ENCODE data around the gene NLRP1.

The NLRP1 gene

DNA sequence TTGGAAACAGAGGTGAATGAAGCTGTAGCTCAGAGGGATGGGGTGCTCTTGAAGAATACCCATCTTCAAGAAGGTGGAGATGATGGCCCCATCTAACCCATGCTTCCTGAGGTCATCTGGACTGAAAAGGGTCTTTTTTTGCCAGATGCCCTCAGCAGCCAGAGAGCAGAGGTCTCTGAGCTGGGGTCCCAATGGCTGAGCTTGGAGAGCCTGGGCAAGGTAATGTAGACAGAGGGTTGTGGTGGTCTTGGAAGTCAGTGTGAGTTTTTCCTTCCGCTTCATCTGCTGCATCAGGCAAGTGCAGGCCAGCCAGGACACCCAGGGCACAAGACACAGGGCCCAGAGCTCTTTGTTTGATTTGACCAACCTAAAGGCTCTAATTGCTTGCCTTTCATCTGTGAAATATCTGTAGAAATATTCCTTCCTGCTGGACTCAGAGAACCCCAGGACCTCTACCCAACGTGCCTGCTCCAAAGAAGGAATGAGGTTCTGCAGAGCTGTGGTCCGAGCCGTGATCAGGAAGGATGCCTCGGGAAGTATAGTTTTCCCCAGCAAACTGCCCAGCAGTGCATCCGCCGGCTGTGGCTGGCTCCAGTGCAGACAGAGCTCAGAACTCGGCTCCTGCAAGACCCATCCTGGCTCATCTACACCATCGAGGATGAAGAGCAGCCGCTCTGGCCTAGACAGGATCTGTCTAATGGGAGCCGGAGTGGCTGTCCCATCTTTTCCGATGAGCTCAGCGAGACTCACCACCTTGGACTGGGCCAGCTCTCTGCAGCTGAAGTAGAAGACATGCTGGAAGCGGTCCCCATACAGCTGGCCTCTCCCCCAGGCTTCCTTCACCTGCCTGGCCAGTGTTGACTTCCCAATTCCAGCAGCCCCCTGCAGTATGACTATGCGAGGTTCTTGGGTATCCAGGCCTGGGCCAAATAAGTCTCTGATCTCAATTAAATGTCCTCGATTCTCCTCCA lies 25.2 kb downstream of the NLRP1 start:
- no peak for DNase-seq (ENCODE audit: low read depth)
- TF ChIP-seq MYC (IDR thresholded peaks at IDR 0.05; ENCODE audit: low read depth, low read length) (no peak), POLR2A (IDR thresholded peaks at IDR 0.05; ENCODE audit: extremely low read depth, insufficient read length) (no peak)
- TF ChIP-seq, protein P1, sequence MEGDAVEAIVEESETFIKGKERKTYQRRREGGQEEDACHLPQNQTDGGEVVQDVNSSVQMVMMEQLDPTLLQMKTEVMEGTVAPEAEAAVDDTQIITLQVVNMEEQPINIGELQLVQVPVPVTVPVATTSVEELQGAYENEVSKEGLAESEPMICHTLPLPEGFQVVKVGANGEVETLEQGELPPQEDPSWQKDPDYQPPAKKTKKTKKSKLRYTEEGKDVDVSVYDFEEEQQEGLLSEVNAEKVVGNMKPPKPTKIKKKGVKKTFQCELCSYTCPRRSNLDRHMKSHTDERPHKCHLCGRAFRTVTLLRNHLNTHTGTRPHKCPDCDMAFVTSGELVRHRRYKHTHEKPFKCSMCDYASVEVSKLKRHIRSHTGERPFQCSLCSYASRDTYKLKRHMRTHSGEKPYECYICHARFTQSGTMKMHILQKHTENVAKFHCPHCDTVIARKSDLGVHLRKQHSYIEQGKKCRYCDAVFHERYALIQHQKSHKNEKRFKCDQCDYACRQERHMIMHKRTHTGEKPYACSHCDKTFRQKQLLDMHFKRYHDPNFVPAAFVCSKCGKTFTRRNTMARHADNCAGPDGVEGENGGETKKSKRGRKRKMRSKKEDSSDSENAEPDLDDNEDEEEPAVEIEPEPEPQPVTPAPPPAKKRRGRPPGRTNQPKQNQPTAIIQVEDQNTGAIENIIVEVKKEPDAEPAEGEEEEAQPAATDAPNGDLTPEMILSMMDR (IDR thresholded peaks at IDR 0.05; ENCODE audit: low read depth, low read length), result no peak
- TF ChIP-seq, protein P2, sequence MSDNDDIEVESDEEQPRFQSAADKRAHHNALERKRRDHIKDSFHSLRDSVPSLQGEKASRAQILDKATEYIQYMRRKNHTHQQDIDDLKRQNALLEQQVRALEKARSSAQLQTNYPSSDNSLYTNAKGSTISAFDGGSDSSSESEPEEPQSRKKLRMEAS (IDR thresholded peaks at IDR 0.05; ENCODE audit: low read depth, low read length), result no peak

DNA sequence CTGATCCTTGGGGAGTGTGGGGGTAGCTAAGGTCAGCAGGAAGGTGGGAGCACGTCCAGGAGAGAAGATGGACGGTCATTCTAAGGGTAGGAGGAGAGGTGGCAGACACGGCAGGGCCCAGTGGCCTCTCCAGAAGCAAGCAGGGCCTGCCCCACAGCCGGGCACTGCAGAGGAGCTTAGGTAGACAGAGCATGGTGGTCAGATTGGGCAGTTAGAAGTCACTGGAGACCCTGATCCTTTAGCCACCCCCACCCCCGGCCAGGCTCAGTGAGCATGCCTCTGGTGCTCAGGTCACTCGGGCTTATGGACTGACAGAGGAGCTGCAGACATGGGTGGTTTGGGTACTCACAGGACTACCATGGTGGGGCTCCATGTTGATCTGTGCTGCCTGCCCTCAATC lies 26.3 kb downstream of the NLRP1 start:
- no peak for DNase-seq (ENCODE audit: low read depth)
- H3K4me3 ChIP-seq (ENCODE audit: low read depth, low read length), result no peak overlapping the region
- TF ChIP-seq, protein P2 (IDR thresholded peaks at IDR 0.05; ENCODE audit: low read depth, low read length), result no peak
- TF ChIP-seq POLR2A (IDR thresholded peaks at IDR 0.05; ENCODE audit: extremely low read depth, insufficient read length) (no peak), MYC (IDR thresholded peaks at IDR 0.05; ENCODE audit: low read depth, low read length) (no peak)
- TF ChIP-seq, protein P1 (IDR thresholded peaks at IDR 0.05; ENCODE audit: low read depth, low read length), result no peak

More for the DNA sequence above, 25.2 kb downstream of the NLRP1 start:
- H3K4me3 ChIP-seq (ENCODE audit: low read depth, low read length), result no peak overlapping the region

DNA sequence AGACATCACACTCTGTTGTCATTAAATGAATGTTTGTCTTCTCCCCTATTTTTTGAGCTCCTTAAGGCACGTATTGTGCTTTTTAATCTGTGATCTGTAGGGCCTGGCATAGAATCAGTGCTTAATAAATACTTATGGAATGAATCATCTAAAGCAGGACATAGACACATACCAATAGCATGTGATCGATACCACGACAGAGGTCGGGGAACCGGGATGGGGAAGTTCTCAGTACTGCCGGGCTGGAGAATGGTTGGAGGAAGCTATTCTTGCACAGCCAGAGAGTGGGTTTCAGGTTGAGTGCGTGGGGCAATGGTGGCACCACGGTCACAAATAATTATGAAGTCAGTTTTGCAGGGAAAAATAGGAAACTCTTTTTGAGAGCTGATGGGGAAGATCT lies 26.8 kb downstream of the NLRP1 start:
- TF ChIP-seq, protein P2 (IDR thresholded peaks at IDR 0.05; ENCODE audit: low read depth, low read length), result no peak
- TF ChIP-seq, protein P1 (IDR thresholded peaks at IDR 0.05; ENCODE audit: low read depth, low read length), result no peak
- no peak for TF ChIP-seq POLR2A (IDR thresholded peaks at IDR 0.05; ENCODE audit: extremely low read depth, insufficient read length)
- no peak for TF ChIP-seq MYC (IDR thresholded peaks at IDR 0.05; ENCODE audit: low read depth, low read length)
- H3K4me3 ChIP-seq (ENCODE audit: low read depth, low read length), result no peak overlapping the region
- DNase-seq (ENCODE audit: low read depth), result no peak

DNA sequence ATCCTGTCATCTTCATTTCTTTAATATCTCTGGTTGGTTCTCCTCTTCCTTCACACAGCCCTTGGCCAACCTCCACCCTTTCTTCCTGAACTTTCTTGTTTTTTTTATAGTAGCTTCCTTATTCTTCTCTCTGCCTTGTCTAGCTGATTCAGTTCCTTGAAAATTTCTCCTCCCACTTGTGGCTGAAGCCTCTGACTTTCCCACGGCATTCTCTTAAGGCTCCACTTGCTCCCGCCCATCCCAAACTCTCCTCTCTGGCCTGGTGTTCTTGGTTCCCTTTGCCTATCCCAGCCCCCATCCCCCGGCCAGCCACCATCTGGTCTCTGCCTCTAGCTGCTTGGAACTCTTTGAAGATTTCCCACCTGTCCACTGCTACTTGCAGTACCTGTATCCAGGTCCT lies 29.1 kb downstream of the NLRP1 start:
- H3K4me3 ChIP-seq (ENCODE audit: low read depth, low read length), result no peak overlapping the region
- TF ChIP-seq POLR2A (IDR thresholded peaks at IDR 0.05; ENCODE audit: extremely low read depth, insufficient read length), result no peak
- TF ChIP-seq, protein P2 (IDR thresholded peaks at IDR 0.05; ENCODE audit: low read depth, low read length), result no peak
- TF ChIP-seq, protein P1 (IDR thresholded peaks at IDR 0.05; ENCODE audit: low read depth, low read length), result no peak
- TF ChIP-seq MYC (IDR thresholded peaks at IDR 0.05; ENCODE audit: low read depth, low read length), result no peak
- no peak for DNase-seq (ENCODE audit: low read depth)

DNA sequence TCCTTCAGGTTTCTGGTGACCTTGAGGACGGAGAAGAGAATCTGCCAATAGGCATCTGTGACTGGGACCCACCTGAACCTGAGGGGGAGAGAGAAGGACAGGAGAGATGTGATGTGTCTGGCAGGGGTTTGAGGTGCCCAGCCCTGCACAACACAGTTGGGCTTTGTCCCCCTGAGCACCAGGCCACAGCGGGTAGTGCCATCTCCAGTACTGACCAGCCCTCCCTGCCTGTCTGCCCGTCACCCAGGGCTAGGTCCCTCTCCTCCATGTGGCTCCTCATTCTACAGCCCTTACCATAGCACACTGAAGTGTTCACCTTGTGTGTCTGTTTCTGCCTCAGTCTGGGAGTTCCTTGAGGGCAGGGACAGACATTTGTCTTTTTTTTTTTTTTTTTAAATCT lies 30.8 kb downstream of the NLRP1 start:
- H3K4me3 ChIP-seq (ENCODE audit: low read depth, low read length), result no peak overlapping the region
- TF ChIP-seq POLR2A (IDR thresholded peaks at IDR 0.05; ENCODE audit: extremely low read depth, insufficient read length) (no peak), MYC (IDR thresholded peaks at IDR 0.05; ENCODE audit: low read depth, low read length) (no peak)
- TF ChIP-seq, protein P2 (IDR thresholded peaks at IDR 0.05; ENCODE audit: low read depth, low read length), result no peak
- TF ChIP-seq, protein P1 (IDR thresholded peaks at IDR 0.05; ENCODE audit: low read depth, low read length), result no peak
- no peak for DNase-seq (ENCODE audit: low read depth)

All from NB4 (cell line).